Choroid plexus epithelial cell (primary cell): ENCODE results near the gene NOL9.

Source experiments
- DNase-seq: peaks from one replicate; pipeline ENCODE4 v3.0.0-alpha.2; 2010; ENCODE audit warnings: low read depth
- H3K4me3 ChIP-seq: 2 replicates; pipeline ENCODE4 v1.5.1; 2011; ENCODE audit warnings: low read depth, mild to moderate bottlenecking, control low read depth, low read length, moderate library complexity
- TF ChIP-seq, protein P1 (sequence below): conservative IDR thresholded peaks from 2 replicates; pipeline ENCODE4 v1.5.1; 2011; ENCODE audit warnings: low read depth, mild to moderate bottlenecking, control low read depth, inconsistent platforms, low read length, moderate library complexity

Gene NOL9

GRCh38 chr1:6486433-6487011, 67.8 kb downstream of the NOL9 start:
- H3K4me3 ChIP-seq, result no peak overlapping the region
- peak; percentile 86 for DNase-seq
- TF ChIP-seq, protein P1, sequence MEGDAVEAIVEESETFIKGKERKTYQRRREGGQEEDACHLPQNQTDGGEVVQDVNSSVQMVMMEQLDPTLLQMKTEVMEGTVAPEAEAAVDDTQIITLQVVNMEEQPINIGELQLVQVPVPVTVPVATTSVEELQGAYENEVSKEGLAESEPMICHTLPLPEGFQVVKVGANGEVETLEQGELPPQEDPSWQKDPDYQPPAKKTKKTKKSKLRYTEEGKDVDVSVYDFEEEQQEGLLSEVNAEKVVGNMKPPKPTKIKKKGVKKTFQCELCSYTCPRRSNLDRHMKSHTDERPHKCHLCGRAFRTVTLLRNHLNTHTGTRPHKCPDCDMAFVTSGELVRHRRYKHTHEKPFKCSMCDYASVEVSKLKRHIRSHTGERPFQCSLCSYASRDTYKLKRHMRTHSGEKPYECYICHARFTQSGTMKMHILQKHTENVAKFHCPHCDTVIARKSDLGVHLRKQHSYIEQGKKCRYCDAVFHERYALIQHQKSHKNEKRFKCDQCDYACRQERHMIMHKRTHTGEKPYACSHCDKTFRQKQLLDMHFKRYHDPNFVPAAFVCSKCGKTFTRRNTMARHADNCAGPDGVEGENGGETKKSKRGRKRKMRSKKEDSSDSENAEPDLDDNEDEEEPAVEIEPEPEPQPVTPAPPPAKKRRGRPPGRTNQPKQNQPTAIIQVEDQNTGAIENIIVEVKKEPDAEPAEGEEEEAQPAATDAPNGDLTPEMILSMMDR, result peak; percentile 91

GRCh38 chr1:6485168-6486101, 68.9 kb downstream of the NOL9 start:
- no peak for DNase-seq
- H3K4me3 ChIP-seq, result peak overlapping the region; percentile 56
- TF ChIP-seq, protein P1, result peak; percentile 20

- TF ChIP-seq, protein P1, result no peak
- DNase-seq, result no peak
- H3K4me3 ChIP-seq, result peak overlapping the region; percentile 56
These were observed 69.5 kb downstream of the NOL9 start for GRCh38 chr1:6484826-6485167.

DNA sequence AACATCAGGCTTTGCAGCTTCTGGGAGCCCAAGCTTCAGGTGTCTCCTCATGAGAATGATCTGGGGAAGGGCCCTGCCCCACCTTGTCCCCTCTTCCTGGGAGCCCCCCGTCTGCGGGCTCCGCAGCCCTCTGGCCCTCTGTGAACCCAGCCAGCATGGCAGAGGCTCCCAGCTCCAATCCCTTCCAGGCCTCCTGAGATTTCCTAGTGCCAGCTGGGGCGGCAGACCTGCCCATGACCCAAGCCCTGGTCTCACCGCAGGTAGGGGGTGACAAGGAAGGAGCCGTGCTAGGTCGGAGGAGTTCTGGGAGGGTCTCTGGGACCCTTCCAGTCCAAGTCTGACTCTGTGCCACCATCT, 70.6 kb downstream of the NOL9 start:
- TF ChIP-seq, protein P1, result no peak
- DNase-seq, result no peak
- no peak overlapping the region for H3K4me3 ChIP-seq

- DNase-seq, result no peak
- H3K4me3 ChIP-seq, result no peak overlapping the region
- TF ChIP-seq, protein P1, result no peak
These were observed 71.1 kb downstream of the NOL9 start for GRCh38 chr1:6483017-6483760.

GRCh38 chr1:6481820-6482219, 72.5 kb downstream of the NOL9 start:
- TF ChIP-seq, protein P1, result no peak
- H3K4me3 ChIP-seq, result no peak overlapping the region
- no peak for DNase-seq
